A549 (cell line): ENCODE measurements around the gene PDZD7.

Source experiments
- CHD2 ChIP-seq: fragments of 150-350 bp; IDR thresholded peaks from 2 replicates; pipeline ENCODE4 v1.6.1; 2014; ENCODE audit warnings: low read length; ENCODE audit not compliant: partially characterized antibody
- RCOR1 ChIP-seq: fragments of 150-350 bp; IDR thresholded peaks from 2 replicates; pipeline ENCODE4 v1.6.1; 2014; ENCODE audit warnings: antibody characterized with exemption, low read length, low read depth
- RNF2 ChIP-seq: fragments of 200-600 bp; sonication (generic); IDR thresholded peaks from 2 replicates; pipeline ENCODE4 v1.6.1; 2016; ENCODE audit warnings: low read depth, mild to moderate bottlenecking, antibody characterized with exemption, moderate library complexity, borderline replicate concordance
- SMC3 ChIP-seq: fragments of >200 bp; sonication (Bioruptor Twin); formaldehyde crosslinking; IDR thresholded peaks from 3 replicates; pipeline ENCODE4 v1.6.1; 2018; ENCODE audit warnings: inconsistent platforms
- SREBF2 ChIP-seq: fragments of 450-650 bp; IDR thresholded peaks from 2 replicates; pipeline ENCODE4 v1.6.1; 2014; ENCODE audit warnings: mild to moderate bottlenecking, moderate library complexity
- TF ChIP-seq, protein P1 (sequence below): fragments of >200 bp; sonication (Bioruptor Twin); formaldehyde crosslinking; IDR thresholded peaks from 3 replicates; pipeline ENCODE4 v1.5.1; 2016

DNA sequence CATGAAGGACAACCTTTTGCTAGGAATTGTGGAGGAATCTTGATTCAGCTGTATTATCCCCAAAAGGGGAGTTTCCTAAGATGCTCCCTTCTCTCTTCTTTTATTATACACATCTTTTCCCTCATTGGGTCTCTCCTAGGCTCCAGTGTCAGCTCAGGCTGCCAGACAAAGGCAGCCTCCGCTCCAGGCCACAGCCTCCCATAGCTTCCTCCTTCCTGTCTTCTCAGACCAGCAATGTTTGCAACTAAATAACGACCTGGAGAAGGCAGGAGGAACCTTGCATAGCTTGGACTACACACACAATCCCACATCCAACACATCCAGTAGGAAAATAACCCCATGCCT, 12.4 kb upstream of the PDZD7 start:
- TF ChIP-seq, protein P1, sequence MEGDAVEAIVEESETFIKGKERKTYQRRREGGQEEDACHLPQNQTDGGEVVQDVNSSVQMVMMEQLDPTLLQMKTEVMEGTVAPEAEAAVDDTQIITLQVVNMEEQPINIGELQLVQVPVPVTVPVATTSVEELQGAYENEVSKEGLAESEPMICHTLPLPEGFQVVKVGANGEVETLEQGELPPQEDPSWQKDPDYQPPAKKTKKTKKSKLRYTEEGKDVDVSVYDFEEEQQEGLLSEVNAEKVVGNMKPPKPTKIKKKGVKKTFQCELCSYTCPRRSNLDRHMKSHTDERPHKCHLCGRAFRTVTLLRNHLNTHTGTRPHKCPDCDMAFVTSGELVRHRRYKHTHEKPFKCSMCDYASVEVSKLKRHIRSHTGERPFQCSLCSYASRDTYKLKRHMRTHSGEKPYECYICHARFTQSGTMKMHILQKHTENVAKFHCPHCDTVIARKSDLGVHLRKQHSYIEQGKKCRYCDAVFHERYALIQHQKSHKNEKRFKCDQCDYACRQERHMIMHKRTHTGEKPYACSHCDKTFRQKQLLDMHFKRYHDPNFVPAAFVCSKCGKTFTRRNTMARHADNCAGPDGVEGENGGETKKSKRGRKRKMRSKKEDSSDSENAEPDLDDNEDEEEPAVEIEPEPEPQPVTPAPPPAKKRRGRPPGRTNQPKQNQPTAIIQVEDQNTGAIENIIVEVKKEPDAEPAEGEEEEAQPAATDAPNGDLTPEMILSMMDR: no peak
- TF ChIP-seq CHD2: no peak
- no peak for TF ChIP-seq SREBF2
- TF ChIP-seq RCOR1: no peak
- TF ChIP-seq SMC3: no peak
- no peak for TF ChIP-seq RNF2
